Measurements from ENCODE around the gene CSKMT.
A peak's percentile ranks its signal among the peaks of the same experiment; 100 is the strongest.
"Not testable (repeated sequence)": the region's sequence is repeated elsewhere in the genome, so short reads cannot be mapped to it uniquely, and the experiment has no call there.

CSKMT gene

GRCh38 chr11:62665075-62665598 is at the start of gene CSKMT, which contains the start of gene C11orf98:
TSS of gene CSKMT (plus strand) at chr11:62665312. CDS start at chr11:62665880, 568 bp downstream.
TSS of gene C11orf98 (minus strand) at chr11:62665210. CDS start at chr11:62665169, 41 bp downstream.
- DNase-seq (ENCODE audit: low read depth in 2 of 2), result peak; percentile 93 to 95

- no peak for DNase-seq (ENCODE audit: low read depth in 2 of 2)
Measured at GRCh38 chr11:62615521-62615920, 49.6 kb upstream of the CSKMT start.

- DNase-seq (ENCODE audit: low read depth in 2 of 2), result not testable (repeated sequence)
Measured at GRCh38 chr11:62616957-62617356, 48.2 kb upstream of the CSKMT start.

- DNase-seq (ENCODE audit: low read depth in 2 of 2), result no peak
Measured at GRCh38 chr11:62621027-62621566, 44.0 kb upstream of the CSKMT start.

- peak; percentile 94 to 95 for DNase-seq (ENCODE audit: low read depth in 2 of 2)
Measured at GRCh38 chr11:62621567-62622470, 43.3 kb upstream of the CSKMT start, which contains the start of gene B3GAT3. TSS of gene B3GAT3 (minus strand) at chr11:62621986. CDS start at chr11:62621947, 39 bp downstream.

- DNase-seq (ENCODE audit: low read depth in 2 of 2), result no peak
Measured at GRCh38 chr11:62622476-62623089, 42.5 kb upstream of the CSKMT start.

GRCh38 chr11:62627713-62628112 is 37.4 kb upstream of the CSKMT start:
- DNase-seq (ENCODE audit: low read depth in 2 of 2), result no peak

- no peak for DNase-seq (ENCODE audit: low read depth in 2 of 2)
Measured at GRCh38 chr11:62632492-62632891, 32.6 kb upstream of the CSKMT start.

GRCh38 chr11:62644220-62644619 is 20.9 kb upstream of the CSKMT start:
- DNase-seq (ENCODE audit: low read depth in 2 of 2), result no peak

GRCh38 chr11:62645671-62645945 is 19.5 kb upstream of the CSKMT start:
- DNase-seq (ENCODE audit: low read depth in 2 of 2), result no peak

- peak; percentile 99 to 100 for DNase-seq (ENCODE audit: low read depth in 2 of 2)
Measured at GRCh38 chr11:62645946-62646824, 18.9 kb upstream of the CSKMT start, which contains the start of gene GANAB. TSS of gene GANAB (minus strand) at chr11:62646613. CDS start at chr11:62646599, 14 bp downstream.

- no peak for DNase-seq (ENCODE audit: low read depth in 2 of 2)
Measured at GRCh38 chr11:62646825-62647608, 18.1 kb upstream of the CSKMT start.

GRCh38 chr11:62647609-62648005 is 17.5 kb upstream of the CSKMT start:
- DNase-seq (ENCODE audit: low read depth in 2 of 2), result no peak

GRCh38 chr11:62648185-62648966 is 16.7 kb upstream of the CSKMT start:
- DNase-seq (ENCODE audit: low read depth in 2 of 2), result no peak

- DNase-seq (ENCODE audit: low read depth in 2 of 2), result no peak
Measured at GRCh38 chr11:62648967-62649364, 16.1 kb upstream of the CSKMT start.

GRCh38 chr11:62649486-62649885 is 15.6 kb upstream of the CSKMT start:
- no peak for DNase-seq (ENCODE audit: low read depth in 2 of 2)

- DNase-seq (ENCODE audit: low read depth in 2 of 2), result not testable (repeated sequence)
Measured at GRCh38 chr11:62650283-62650682, 14.8 kb upstream of the CSKMT start.

- DNase-seq (ENCODE audit: low read depth in 2 of 2), result no peak
Measured at GRCh38 chr11:62652161-62653006, 12.7 kb upstream of the CSKMT start.

GRCh38 chr11:62654297-62654696 is 10.8 kb upstream of the CSKMT start:
- no peak for DNase-seq (ENCODE audit: low read depth in 2 of 2)

All from stimulated activated CD4-positive, alpha-beta T cell treated with anti-CD3 and anti-CD28 coated beads, Interleukin-4, amount 100 ng/mL, for 48 hours (primary cell).